CD4-positive, alpha-beta T cell treated with Interleukin-12 subunit alpha and Interleukin-12 subunit beta, for 1 hour (primary cell): ENCODE data around the gene VGLL4.
"Not testable (repeated sequence)": the region's sequence is repeated elsewhere in the genome, so short reads cannot be mapped to it uniquely, and the experiment has no call there.

Source experiments
- DNase-seq: peaks from one replicate; pipeline ENCODE4 v3.0.0-alpha.2; 2020

VGLL4 gene

GRCh38 chr3:11643605-11644087 lies at the start of gene VGLL4:
Gene VGLL4, minus strand, starts transcription at chr3:11643915. Its CDS starts 397 bp downstream, at chr3:11643518.
- DNase-seq, result peak; percentile 52

GRCh38 chr3:11692532-11692813 lies 48.8 kb upstream of the VGLL4 start:
- no peak for DNase-seq

GRCh38 chr3:11691767-11692531 lies 48.2 kb upstream of the VGLL4 start:
- no peak for DNase-seq

GRCh38 chr3:11690863-11691766 lies 47.4 kb upstream of the VGLL4 start:
- no peak for DNase-seq

- no peak for DNase-seq
Measured at GRCh38 chr3:11689749-11690148, 46.0 kb upstream of the VGLL4 start.

GRCh38 chr3:11684980-11685379 lies 41.3 kb upstream of the VGLL4 start:
- not testable (repeated sequence) for DNase-seq

- no peak for DNase-seq
Measured at GRCh38 chr3:11680509-11680908, 36.8 kb upstream of the VGLL4 start.

- no peak for DNase-seq
Measured at GRCh38 chr3:11679964-11680363, 36.2 kb upstream of the VGLL4 start.

- no peak for DNase-seq
Measured at GRCh38 chr3:11672363-11672762, 28.6 kb upstream of the VGLL4 start.

GRCh38 chr3:11671648-11672100 lies 28.0 kb upstream of the VGLL4 start:
- no peak for DNase-seq

- DNase-seq, result no peak
Measured at GRCh38 chr3:11668243-11669235, 24.8 kb upstream of the VGLL4 start.

- DNase-seq, result no peak
Measured at GRCh38 chr3:11665331-11665730, 21.6 kb upstream of the VGLL4 start.

- no peak for DNase-seq
Measured at GRCh38 chr3:11662392-11662990, 18.8 kb upstream of the VGLL4 start.

- DNase-seq, result no peak
Measured at GRCh38 chr3:11661827-11662226, 18.1 kb upstream of the VGLL4 start.

GRCh38 chr3:11661052-11661656 lies 17.4 kb upstream of the VGLL4 start:
- no peak for DNase-seq

GRCh38 chr3:11660242-11660641 lies 16.5 kb upstream of the VGLL4 start:
- DNase-seq, result no peak

- DNase-seq, result no peak
Measured at GRCh38 chr3:11658180-11658579, 14.5 kb upstream of the VGLL4 start.

- DNase-seq, result no peak
Measured at GRCh38 chr3:11655196-11655928, 11.6 kb upstream of the VGLL4 start.

- no peak for DNase-seq
Measured at GRCh38 chr3:11654166-11654565, 10.5 kb upstream of the VGLL4 start.

GRCh38 chr3:11653298-11654055 lies 9.8 kb upstream of the VGLL4 start:
- no peak for DNase-seq
